ENCODE results near the gene SOWAHA. TPM values are rescaled to one million over a fixed set of nuclear protein-coding genes. Genes with fewer than 3 reads are reported as not detected.

The SOWAHA gene
- under 1 TPM in 1 of 2 donors, not detected in 1; 0.13 TPM for total RNA-seq
- not detected for polyA plus RNA-seq (2013, experiment 1 of 2)
- polyA plus RNA-seq (2013, experiment 2 of 2): not detected
- long read RNA-seq, experiment 1: 0 reads
- long read RNA-seq, experiment 2: 0 reads
- long read RNA-seq, experiment 3: 0 reads
- long read RNA-seq, experiment 4: 0 reads

GRCh38 chr5:132812781-132813598 lies at the start of gene SOWAHA:
TSS of gene SOWAHA (plus strand) at chr5:132813302. CDS start at chr5:132813622, 320 bp downstream.
- Mint-ChIP-seq H3K27me3 (ENCODE audit: insufficient read depth) (peaks cover 80% of the 10 kb centered on the region), H3K4me1 (peaks cover 2% of the 10 kb centered on the region), H3K9me3 (peaks cover 5% of the 10 kb centered on the region), H3K36me3 (ENCODE audit: low read depth) (no peaks in the 10 kb centered on the region), H3K4me3 (peak within 1 kb of the TSS; percentile 51), H3K27ac (no peak within 1 kb of the TSS)
- Histone ChIP-seq H3K27ac (ENCODE audit: low read depth, low read length) (no peak within 1 kb of the TSS), H3K9ac (ENCODE audit: extremely low read depth, low read length, poor library complexity, severe bottlenecking) (no peak within 1 kb of the TSS), H3K4me3 (ENCODE audit: low read length) (peak within 1 kb of the TSS; percentile 36), H3K4me1 (ENCODE audit: control insufficient read depth, insufficient read depth, low read length) (no peaks in the 10 kb centered on the region), H3K9me3 (ENCODE audit: control insufficient read depth, low read length) (no peaks in the 10 kb centered on the region), H3K27me3 (ENCODE audit: control insufficient read depth, insufficient read depth, low read length, poor library complexity, severe bottlenecking) (peaks cover 74% of the 10 kb centered on the region), H3K36me3 (ENCODE audit: control insufficient read depth, insufficient read depth, low read length) (no peaks in the 10 kb centered on the region)
- DNase-seq: peak; percentile 76
- no peak for TF ChIP-seq CTCF (conservative IDR thresholded peaks at IDR 0.05)
- 3 to 18% methylated on average over 6 to 68 of the region's 68 CpGs for WGBS, 2 experiments (ENCODE audit: insufficient coverage in 1 of 2, insufficient read length in 1 of 2)

GRCh38 chr5:132764051-132764450 lies 49.1 kb upstream of the SOWAHA start:
- H3K4me3 Mint-ChIP-seq: no peak overlapping the region
- no peak overlapping the region for H3K4me3 ChIP-seq (ENCODE audit: low read length)
- H3K36me3 ChIP-seq (ENCODE audit: control insufficient read depth, insufficient read depth, low read length): peaks cover 24% of the 10 kb centered on the region
- H3K27me3 Mint-ChIP-seq (ENCODE audit: insufficient read depth): no peaks in the 10 kb centered on the region
- H3K27ac Mint-ChIP-seq: no peak overlapping the region
- no peaks in the 10 kb centered on the region for H3K27me3 ChIP-seq (ENCODE audit: control insufficient read depth, insufficient read depth, low read length, poor library complexity, severe bottlenecking)
- 94 to 98% methylated on average over 8 to 10 of the region's 10 CpGs for WGBS, 2 experiments (ENCODE audit: insufficient coverage in 1 of 2, insufficient read length in 1 of 2)
- no peaks in the 10 kb centered on the region for H3K4me1 ChIP-seq (ENCODE audit: control insufficient read depth, insufficient read depth, low read length)
- no peak overlapping the region for H3K9ac ChIP-seq (ENCODE audit: extremely low read depth, low read length, poor library complexity, severe bottlenecking)
- no peaks in the 10 kb centered on the region for H3K4me1 Mint-ChIP-seq
- peak; percentile 31 for DNase-seq
- H3K9me3 ChIP-seq (ENCODE audit: control insufficient read depth, low read length): no peaks in the 10 kb centered on the region
- peaks cover 32% of the 10 kb centered on the region for H3K36me3 Mint-ChIP-seq (ENCODE audit: low read depth)
- H3K9me3 Mint-ChIP-seq: no peaks in the 10 kb centered on the region
- no peak overlapping the region for H3K27ac ChIP-seq (ENCODE audit: low read depth, low read length)
- TF ChIP-seq CTCF (conservative IDR thresholded peaks at IDR 0.05): no peak

- Mint-ChIP-seq H3K9me3 (no peaks in the 10 kb centered on the region), H3K4me3 (no peak overlapping the region), H3K27me3 (ENCODE audit: insufficient read depth) (no peaks in the 10 kb centered on the region), H3K36me3 (ENCODE audit: low read depth) (peaks cover 29% of the 10 kb centered on the region), H3K4me1 (no peaks in the 10 kb centered on the region), H3K27ac (no peak overlapping the region)
- 89 to 91% methylated on average over 5 to 7 of the region's 7 CpGs for WGBS, 2 experiments (ENCODE audit: insufficient coverage in 1 of 2, insufficient read length in 1 of 2)
- peak; percentile 36 for DNase-seq
- no peaks in the 10 kb centered on the region for H3K4me1 ChIP-seq (ENCODE audit: control insufficient read depth, insufficient read depth, low read length)
- no peak overlapping the region for H3K4me3 ChIP-seq (ENCODE audit: low read length)
- H3K9ac ChIP-seq (ENCODE audit: extremely low read depth, low read length, poor library complexity, severe bottlenecking): no peak overlapping the region
- no peaks in the 10 kb centered on the region for H3K27me3 ChIP-seq (ENCODE audit: control insufficient read depth, insufficient read depth, low read length, poor library complexity, severe bottlenecking)
- no peak for TF ChIP-seq CTCF (conservative IDR thresholded peaks at IDR 0.05)
- no peak overlapping the region for H3K27ac ChIP-seq (ENCODE audit: low read depth, low read length)
- no peaks in the 10 kb centered on the region for H3K9me3 ChIP-seq (ENCODE audit: control insufficient read depth, low read length)
- H3K36me3 ChIP-seq (ENCODE audit: control insufficient read depth, insufficient read depth, low read length): peaks cover 24% of the 10 kb centered on the region
Observed at GRCh38 chr5:132764671-132765238, 48.3 kb upstream of the SOWAHA start.
